ENCODE data around the gene GOT2. TPM values are rescaled to one million over a fixed set of nuclear protein-coding genes. Genes with fewer than 3 reads are reported as not detected.

GOT2 gene
- polyA plus RNA-seq, 1 of the 3 experiments (the other 2 are of a cell fraction), result 69.2 TPM

GRCh38 chr16:58685084-58685449, 49.0 kb downstream of the GOT2 start:
- peaks cover 4 to 15% of the 10 kb centered on the region in 2 experiments; a peak in 2 of 4 replicates for H3K4me1 ChIP-seq (ENCODE audit: control insufficient read depth in 1 of 2, insufficient read depth in 2 of 2, low read depth in 1 of 2, low read length in 1 of 2)
- DNase-seq, result no peak
- H3K27me3 ChIP-seq (ENCODE audit: insufficient read depth), result no peaks in the 10 kb centered on the region
- CTCF ChIA-PET, result interaction anchor here (1.0 to 1.8 kb wide), 2 partner anchors 24 to 71 kb away, joined by 4 to 5 read pairs; no protein-coding TSS in a partner anchor
- no peaks in the 10 kb centered on the region for H3K9me3 ChIP-seq
- H3K9ac ChIP-seq, result no peak overlapping the region
- H3K79me2 ChIP-seq (ENCODE audit: insufficient read depth), result peaks cover 27% of the 10 kb centered on the region
- TF ChIP-seq MEF2A (IDR thresholded peaks at IDR 0.05; ENCODE audit: borderline replicate concordance, low read depth) (no peak), NRF1 (IDR thresholded peaks at IDR 0.05; ENCODE audit: low read depth, low read length) (no peak), GABPA (IDR thresholded peaks at IDR 0.05; ENCODE audit: low read depth) (no peak), MAX (IDR thresholded peaks at IDR 0.05; ENCODE audit: low read depth) (no peak)
- no peaks in the 10 kb centered on the region for H3K9me2 ChIP-seq
- no peak overlapping the region for H3K27ac ChIP-seq (ENCODE audit: low read depth in 2 of 2, low read length in 1 of 2)
- WGBS (ENCODE audit: low lambda C conversion rate), result 79% methylated on average over 6 of the region's 6 CpGs
- H2AFZ ChIP-seq (ENCODE audit: low read depth), result peak overlapping the region; percentile 94
- no peaks in the 10 kb centered on the region for H3F3A ChIP-seq (replicated peaks; ENCODE audit: insufficient read depth)
- no peaks in the 10 kb centered on the region for H4K20me1 ChIP-seq (ENCODE audit: insufficient read depth)
- peaks cover 5 to 11% of the 10 kb centered on the region in 2 experiments for H3K36me3 ChIP-seq (replicated peaks in 1 of 2; ENCODE audit: control insufficient read depth in 1 of 2, insufficient read depth in 2 of 2, low read length in 1 of 2)
- peak overlapping the region in 1 of 2 experiments; percentile 92; a peak in 2 of 4 replicates for H3K4me3 ChIP-seq (ENCODE audit: low read depth in 2 of 2, low read length in 1 of 2)
- POLR2A ChIA-PET, result interaction anchor here (0.7 to 1.2 kb wide), 5 partner anchors 8 to 49 kb away, joined by 3 to 4 read pairs (median 3); no protein-coding TSS in a partner anchor
- H3K4me2 ChIP-seq, result peak overlapping the region; percentile 99

- Histone ChIP-seq H3K79me2 (ENCODE audit: insufficient read depth) (peaks cover 27% of the 10 kb centered on the region), H3K9me2 (no peaks in the 10 kb centered on the region), H4K20me1 (ENCODE audit: insufficient read depth) (no peaks in the 10 kb centered on the region), H3F3A (replicated peaks; ENCODE audit: insufficient read depth) (no peaks in the 10 kb centered on the region), H3K27ac (ENCODE audit: low read depth in 2 of 2, low read length in 1 of 2) (peak within 1 kb of the TSS; percentile 53 to 54; a peak in 3 of 4 replicates), H3K9me3 (no peaks in the 10 kb centered on the region), H3K4me3 (ENCODE audit: low read depth in 2 of 2, low read length in 1 of 2) (peak within 1 kb of the TSS; percentile 92), H3K27me3 (ENCODE audit: insufficient read depth) (no peaks in the 10 kb centered on the region), H3K4me2 (peak within 1 kb of the TSS; percentile 99), H2AFZ (ENCODE audit: low read depth) (peak within 1 kb of the TSS; percentile 94), H3K4me1 (ENCODE audit: control insufficient read depth in 1 of 2, insufficient read depth in 2 of 2, low read depth in 1 of 2, low read length in 1 of 2) (peaks cover 4 to 15% of the 10 kb centered on the region in 2 experiments; a peak in 2 of 4 replicates), H3K36me3 (replicated peaks in 1 of 2; ENCODE audit: control insufficient read depth in 1 of 2, insufficient read depth in 2 of 2, low read length in 1 of 2) (peaks cover 5 to 14% of the 10 kb centered on the region in 2 experiments), H3K9ac (peak within 1 kb of the TSS; percentile 90)
- POLR2A ChIA-PET, result interaction anchor here (0.7 to 1.2 kb wide), 6 partner anchors 9 to 48 kb away, joined by 3 to 4 read pairs (median 3); no protein-coding TSS in a partner anchor
- TF ChIP-seq RFX5 (IDR thresholded peaks at IDR 0.05; ENCODE audit: low read length) (no peak), USF2 (IDR thresholded peaks at IDR 0.05; ENCODE audit: borderline replicate concordance, low read depth, low read length) (peak; percentile 99), CTCF (IDR thresholded peaks at IDR 0.05) (no peak), RCOR1 (IDR thresholded peaks at IDR 0.05; ENCODE audit: low read length) (no peak), EP300 (IDR thresholded peaks at IDR 0.05; ENCODE audit: borderline replicate concordance in 1 of 2, low read depth in 1 of 2, low read length in 1 of 2) (no peak), POLR2AphosphoS5 (IDR thresholded peaks at IDR 0.05; ENCODE audit: low read depth, low read length) (peak; percentile 75), RAD21 (IDR thresholded peaks at IDR 0.05; ENCODE audit: low read length) (no peak), SIN3A (IDR thresholded peaks at IDR 0.05; ENCODE audit: borderline replicate concordance, low read depth, low read length) (peak; percentile 98), USF1 (IDR thresholded peaks at IDR 0.05; ENCODE audit: borderline replicate concordance, low read depth) (peak; percentile 100), SMC3 (IDR thresholded peaks at IDR 0.05; ENCODE audit: low read depth, low read length) (no peak), YY1 (IDR thresholded peaks at IDR 0.05; ENCODE audit: low read depth) (no peak; the same call in 1 of the 2 replicates), TCF12 (IDR thresholded peaks at IDR 0.05) (no peak), NFIC (IDR thresholded peaks at IDR 0.05; ENCODE audit: borderline replicate concordance) (no peak), MEF2A (IDR thresholded peaks at IDR 0.05; ENCODE audit: borderline replicate concordance, low read depth) (no peak), MXI1 (IDR thresholded peaks at IDR 0.05; ENCODE audit: low read depth, low read length) (peak; percentile 93), FOSL2 (IDR thresholded peaks at IDR 0.05; ENCODE audit: borderline replicate concordance, low read depth) (no peak), RXRA (IDR thresholded peaks at IDR 0.05; ENCODE audit: borderline replicate concordance, low read depth) (no peak), ELF1 (IDR thresholded peaks at IDR 0.05) (peak; percentile 53), MAX (IDR thresholded peaks at IDR 0.05; ENCODE audit: low read depth) (peak; percentile 78; the same call in 1 of the 2 replicates)
- 13% methylated on average over 29 of the region's 41 CpGs for WGBS (ENCODE audit: low lambda C conversion rate)
- peak; percentile 93 for DNase-seq
- CTCF ChIA-PET, result interaction anchor here (0.8 to 1.9 kb wide), 6 partner anchors 13 to 348 kb away, joined by 3 to 7 read pairs (median 4); no protein-coding TSS in a partner anchor
Observed at GRCh38 chr16:58684354-58685083, 49.6 kb downstream of the GOT2 start, which contains the start of gene SLC38A7. Gene SLC38A7 (minus strand): TSS chr16:58684770. CDS start chr16:58680126, 4,644 bp downstream.
